ENCODE results near the gene HSD17B2.

Gene HSD17B2

DNA sequence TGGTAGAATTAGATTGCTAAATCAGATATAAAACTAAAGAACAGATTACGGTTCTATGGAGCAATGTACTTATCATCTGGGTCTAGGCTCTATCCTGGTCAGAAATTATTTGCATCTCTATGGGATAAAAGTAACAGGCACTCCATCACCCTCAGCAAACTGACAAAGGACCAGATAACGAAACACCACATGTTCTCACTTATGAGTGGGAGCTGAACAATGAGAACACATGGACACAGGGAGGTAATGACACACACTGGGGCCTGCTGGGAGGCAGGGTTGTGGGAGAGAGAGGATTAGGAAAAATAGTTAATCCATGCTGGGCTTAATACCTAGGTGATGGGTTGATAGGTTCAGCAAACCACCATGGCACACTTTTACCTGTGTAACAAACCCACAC lies 73.0 kb downstream of the HSD17B2 start:
- TF ChIP-seq FOXP2 (optimal IDR thresholded peaks at IDR 0.05; ENCODE audit: borderline replicate concordance, extremely low read depth, extremely low read length, insufficient read depth), result no peak

- TF ChIP-seq TAF1 (IDR thresholded peaks at IDR 0.05; ENCODE audit: borderline replicate concordance, insufficient read depth, low read length) (no peak), FOXP2 (optimal IDR thresholded peaks at IDR 0.05; ENCODE audit: borderline replicate concordance, extremely low read depth, extremely low read length, insufficient read depth) (no peak), SIN3A (IDR thresholded peaks at IDR 0.05; ENCODE audit: borderline replicate concordance, insufficient read depth, low read length) (no peak), REST (IDR thresholded peaks at IDR 0.05; ENCODE audit: insufficient read depth in 1 of 2, low read depth in 2 of 2, low read length in 2 of 2) (no peak), POLR2AphosphoS5 (IDR thresholded peaks at IDR 0.05; ENCODE audit: low read depth, low read length) (no peak)
Measured at GRCh38 chr16:82108774-82109173, 73.7 kb downstream of the HSD17B2 start.

DNA sequence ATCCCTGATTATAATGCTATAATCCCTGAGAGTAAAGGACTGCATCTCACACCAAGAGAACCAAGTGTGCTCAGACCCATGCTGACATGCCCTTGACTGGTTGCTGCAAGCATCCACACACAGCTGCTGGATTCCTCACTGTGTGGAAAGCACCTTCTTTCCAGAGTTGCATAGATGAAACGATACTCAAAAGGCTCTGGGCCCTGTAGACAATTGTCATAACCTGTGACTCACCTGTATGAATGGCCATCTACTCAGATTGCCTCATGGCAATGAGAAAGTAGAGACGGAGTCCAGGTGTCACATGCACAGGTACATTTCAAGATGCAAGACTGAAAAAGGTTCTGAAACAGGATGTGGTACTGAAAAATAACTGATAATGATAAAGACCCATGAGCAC lies 76.9 kb downstream of the HSD17B2 start:
- TF ChIP-seq REST (IDR thresholded peaks at IDR 0.05; ENCODE audit: insufficient read depth in 1 of 2, low read depth in 2 of 2, low read length in 2 of 2) (no peak), POLR2AphosphoS5 (IDR thresholded peaks at IDR 0.05; ENCODE audit: low read depth, low read length) (no peak), TAF1 (IDR thresholded peaks at IDR 0.05; ENCODE audit: borderline replicate concordance, insufficient read depth, low read length) (no peak), FOXP2 (optimal IDR thresholded peaks at IDR 0.05; ENCODE audit: borderline replicate concordance, extremely low read depth, extremely low read length, insufficient read depth) (no peak), SIN3A (IDR thresholded peaks at IDR 0.05; ENCODE audit: borderline replicate concordance, insufficient read depth, low read length) (no peak)

DNA sequence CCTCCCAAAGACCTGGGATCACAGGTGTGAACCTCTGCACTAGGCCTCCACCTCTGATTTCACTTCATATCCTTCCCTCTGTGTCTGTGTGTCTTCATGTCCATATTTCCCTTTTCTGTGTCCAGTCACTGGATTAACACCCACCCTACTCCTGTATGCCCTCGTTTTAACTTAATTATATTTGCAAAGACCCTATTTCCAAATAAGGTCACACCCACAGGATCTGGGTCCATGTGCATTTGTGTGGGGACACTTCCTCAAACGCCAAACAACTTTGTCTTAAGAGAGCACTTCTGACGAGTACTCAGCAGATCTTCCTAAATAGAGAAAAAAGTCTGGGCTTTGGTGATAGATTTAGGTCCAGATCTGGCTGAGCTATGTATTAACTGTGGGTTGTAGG lies 78.7 kb downstream of the HSD17B2 start:
- TF ChIP-seq FOXP2 (optimal IDR thresholded peaks at IDR 0.05; ENCODE audit: borderline replicate concordance, extremely low read depth, extremely low read length, insufficient read depth), result no peak
- TF ChIP-seq TAF1 (IDR thresholded peaks at IDR 0.05; ENCODE audit: borderline replicate concordance, insufficient read depth, low read length), result no peak
- no peak for TF ChIP-seq POLR2AphosphoS5 (IDR thresholded peaks at IDR 0.05; ENCODE audit: low read depth, low read length)
- no peak for TF ChIP-seq REST (IDR thresholded peaks at IDR 0.05; ENCODE audit: insufficient read depth in 1 of 2, low read depth in 2 of 2, low read length in 2 of 2)
- no peak for TF ChIP-seq SIN3A (IDR thresholded peaks at IDR 0.05; ENCODE audit: borderline replicate concordance, insufficient read depth, low read length)

DNA sequence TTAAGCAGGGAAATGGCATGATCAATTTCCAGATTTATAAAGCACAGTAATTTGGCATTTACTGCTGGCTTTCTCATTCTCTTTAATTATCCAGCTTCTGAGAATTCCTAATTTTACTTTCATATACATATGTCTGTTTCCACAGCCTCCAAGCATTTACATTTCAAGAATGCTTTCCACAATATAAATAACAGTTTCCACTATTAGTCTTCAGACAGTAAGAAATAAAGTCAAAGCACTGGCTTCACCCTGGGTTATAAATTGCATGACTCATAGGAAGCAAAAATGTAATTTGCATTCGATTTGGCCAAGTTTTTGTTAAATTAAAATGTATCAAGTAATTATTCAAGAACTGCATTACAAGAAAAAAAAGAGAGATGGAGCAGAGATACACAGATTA lies 81.5 kb downstream of the HSD17B2 start:
- no peak for TF ChIP-seq POLR2AphosphoS5 (IDR thresholded peaks at IDR 0.05; ENCODE audit: low read depth, low read length)
- TF ChIP-seq REST (IDR thresholded peaks at IDR 0.05; ENCODE audit: insufficient read depth in 1 of 2, low read depth in 2 of 2, low read length in 2 of 2), result no peak
- no peak for TF ChIP-seq TAF1 (IDR thresholded peaks at IDR 0.05; ENCODE audit: borderline replicate concordance, insufficient read depth, low read length)
- no peak for TF ChIP-seq FOXP2 (optimal IDR thresholded peaks at IDR 0.05; ENCODE audit: borderline replicate concordance, extremely low read depth, extremely low read length, insufficient read depth)
- TF ChIP-seq SIN3A (IDR thresholded peaks at IDR 0.05; ENCODE audit: borderline replicate concordance, insufficient read depth, low read length), result no peak
